GM19023 (cell line): ENCODE results near the gene PCDH9.
"Not testable (repeated sequence)": the region's sequence is repeated elsewhere in the genome, so short reads cannot be mapped to it uniquely, and the experiment has no call there.

Source experiments
- ATAC-seq: cut with Tn5 transposase; IDR thresholded peaks from one replicate; pipeline ENCODE4 v1.9.1; 2021; ENCODE audit warnings: mild to moderate bottlenecking, moderate library complexity; ENCODE audit not compliant: unreplicated experiment

Gene PCDH9

DNA sequence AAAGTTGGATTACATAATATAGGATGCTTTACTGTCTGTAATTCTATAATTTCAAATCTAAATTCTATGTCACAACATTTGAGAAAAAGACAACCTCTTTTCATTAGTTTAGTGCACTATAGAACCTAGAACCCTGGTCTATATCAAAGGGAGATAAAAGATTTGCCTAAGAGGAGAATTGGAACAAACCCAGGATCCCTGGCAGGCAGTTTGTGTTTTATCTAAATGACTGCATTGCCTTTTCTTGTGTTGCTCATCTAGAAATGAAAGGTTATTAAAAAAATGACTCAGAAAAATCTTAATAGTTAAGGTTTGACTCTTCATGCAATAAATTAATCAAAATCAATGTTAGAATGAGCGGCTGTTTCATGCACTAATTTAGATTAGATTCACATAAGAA lies 96.7 kb downstream of the PCDH9 start:
- no peak for ATAC-seq

DNA sequence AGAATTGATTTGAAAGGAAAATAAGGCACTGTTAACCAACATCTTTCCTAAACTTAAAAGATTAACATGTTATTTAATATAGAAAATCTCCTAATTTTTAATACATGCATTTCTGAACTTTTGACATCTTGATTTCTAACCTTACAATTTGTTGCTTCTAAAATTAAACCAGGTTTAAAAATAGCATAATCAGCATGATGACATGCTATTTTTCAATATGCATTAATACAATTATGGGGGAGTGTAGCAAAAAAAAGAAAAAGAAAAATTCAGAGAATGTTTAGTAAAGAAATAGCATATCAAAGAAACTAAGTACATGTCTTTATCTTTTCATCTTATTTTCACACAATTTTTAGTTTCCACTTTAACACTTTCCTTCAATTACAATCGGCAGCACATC lies 98.7 kb downstream of the PCDH9 start:
- no peak for ATAC-seq

DNA sequence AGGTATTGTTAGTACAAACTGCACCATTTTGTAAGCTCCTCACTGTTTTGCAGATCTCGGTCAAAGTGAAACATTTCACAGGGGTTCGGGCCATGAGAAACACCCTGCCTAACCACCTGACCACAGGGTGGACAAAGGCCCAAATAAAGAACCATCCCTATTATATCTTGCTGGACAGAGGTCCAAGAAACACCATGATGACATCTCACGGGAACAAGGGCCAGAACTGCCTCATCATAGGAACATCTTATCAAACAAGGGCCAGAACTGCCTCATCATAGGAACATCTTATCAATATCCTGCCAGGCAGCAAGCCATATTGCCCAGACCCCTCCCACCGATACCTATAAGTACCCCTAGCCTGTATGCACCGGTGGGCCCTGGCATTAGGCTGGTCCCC lies 99.7 kb downstream of the PCDH9 start:
- ATAC-seq: no peak

DNA sequence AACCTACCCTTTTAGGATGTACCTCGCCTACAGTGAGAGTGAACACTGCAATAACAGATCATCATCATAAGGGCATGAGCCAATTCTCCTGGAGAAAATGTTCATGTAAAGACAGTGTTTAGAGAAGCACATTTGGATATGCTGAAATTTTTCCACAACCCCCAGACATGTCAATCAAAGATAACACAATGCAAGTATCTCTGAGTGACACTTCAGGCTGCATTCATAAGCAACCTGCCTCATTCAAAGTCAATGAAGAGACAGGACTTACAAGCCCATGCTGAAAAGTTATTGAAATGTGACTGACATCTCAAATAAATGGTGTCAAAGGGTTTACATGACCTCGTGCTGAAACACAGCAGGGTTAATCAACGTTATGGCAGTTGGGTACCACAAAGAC lies 102.0 kb downstream of the PCDH9 start:
- ATAC-seq: no peak

DNA sequence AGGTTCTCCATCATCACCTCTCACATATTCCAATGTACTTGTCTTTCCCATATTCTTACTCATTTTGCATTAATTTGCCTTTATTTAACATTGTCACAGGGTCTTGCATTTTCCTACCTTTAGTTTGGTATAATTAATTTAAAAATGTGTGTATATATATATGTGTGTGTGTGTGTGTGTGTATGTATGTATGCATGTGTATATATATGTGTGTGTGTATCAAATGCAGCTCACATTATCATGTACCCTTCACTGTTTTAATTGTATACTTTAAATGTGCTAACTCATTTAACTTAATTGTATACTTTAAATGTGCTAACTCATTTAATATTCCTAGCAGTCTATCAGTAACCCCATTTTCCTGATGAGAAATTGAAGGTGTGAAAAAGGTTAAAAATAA lies 104.5 kb downstream of the PCDH9 start:
- no peak for ATAC-seq

DNA sequence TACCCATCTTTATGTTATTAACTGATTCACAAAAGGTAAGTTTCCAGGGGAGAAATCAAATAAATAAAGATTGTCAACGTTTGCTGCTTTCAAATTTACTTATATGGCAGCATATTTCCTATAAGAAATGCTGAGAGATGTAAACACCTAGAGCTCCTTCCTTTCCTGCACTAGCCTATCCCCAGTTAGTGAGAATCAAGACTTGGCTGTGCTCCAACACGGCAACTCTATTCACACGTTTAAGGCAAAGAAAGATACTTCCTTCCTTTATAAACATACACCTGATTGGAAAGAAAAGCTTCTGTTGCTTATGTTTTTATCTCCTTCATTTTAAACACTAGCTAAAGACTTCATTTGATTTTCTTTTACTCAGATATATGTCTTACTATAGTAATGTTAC lies 107.0 kb downstream of the PCDH9 start:
- no peak for ATAC-seq

DNA sequence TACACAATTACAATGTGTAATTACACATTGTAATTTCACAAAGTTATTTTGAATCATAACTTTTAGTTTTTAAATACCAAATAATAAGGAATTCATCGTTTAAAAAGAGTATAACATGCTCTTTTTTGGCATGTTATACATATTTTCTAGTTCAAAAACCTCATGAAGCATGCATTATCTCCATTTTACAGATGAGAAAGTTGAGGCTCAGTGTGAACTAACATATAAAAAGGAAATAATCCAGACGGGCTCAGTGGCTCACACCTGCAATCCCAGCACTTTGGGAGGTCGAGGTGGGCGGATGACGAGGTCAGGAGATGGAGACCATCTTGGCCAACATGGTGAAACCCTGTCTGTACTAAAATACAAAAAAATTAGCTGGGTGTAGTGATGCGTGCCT lies 107.9 kb downstream of the PCDH9 start:
- no peak for ATAC-seq

DNA sequence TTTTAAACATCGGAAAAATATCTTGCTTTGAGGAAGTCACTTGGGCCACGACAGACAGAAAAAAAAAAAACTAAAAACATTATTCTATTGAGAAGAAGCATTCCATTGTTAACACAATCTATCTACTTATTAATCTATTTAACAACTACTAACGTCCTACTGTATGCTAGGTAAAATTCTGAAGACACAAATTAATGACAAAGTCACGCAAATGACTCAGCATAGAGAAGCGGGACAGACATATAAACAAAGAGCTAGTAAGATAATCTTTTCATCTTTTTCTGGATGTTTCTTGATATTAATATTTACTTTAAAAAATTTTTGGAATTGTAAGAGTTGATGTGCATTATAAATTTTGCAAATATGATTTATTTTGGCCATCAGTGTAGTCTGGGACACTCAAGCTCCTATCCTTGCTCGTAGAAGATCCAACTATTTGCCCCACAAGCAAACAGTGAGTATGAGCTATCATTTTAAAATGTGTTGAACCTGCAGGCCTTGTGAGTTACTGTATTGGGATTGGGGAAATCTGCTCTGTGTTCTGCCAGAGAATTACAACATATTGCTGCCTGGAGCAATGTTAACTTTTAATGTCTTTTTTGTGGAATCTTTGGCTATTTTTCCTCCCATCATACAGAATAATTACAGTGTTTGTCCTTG lies 109.1 kb downstream of the PCDH9 start:
- no peak for ATAC-seq

DNA sequence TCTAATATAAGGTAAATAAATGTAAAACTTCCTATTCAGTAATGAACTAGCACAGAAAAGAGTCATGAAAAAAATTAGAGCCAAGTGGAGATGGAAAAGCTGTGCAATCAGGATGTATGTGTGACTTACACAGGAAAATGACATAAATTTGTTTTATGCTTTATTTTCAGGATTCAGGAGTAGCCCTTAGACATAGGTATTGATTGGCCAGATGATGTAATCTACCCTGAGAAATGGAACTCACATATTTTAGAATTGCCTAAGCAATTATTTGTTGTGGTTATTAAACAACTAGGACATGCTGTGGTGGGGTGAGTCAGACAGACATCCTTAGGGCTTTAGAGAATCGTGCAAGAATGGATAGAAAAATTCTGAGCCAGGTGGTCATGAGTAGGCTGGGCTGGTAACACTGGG lies 110.6 kb downstream of the PCDH9 start:
- no peak for ATAC-seq

DNA sequence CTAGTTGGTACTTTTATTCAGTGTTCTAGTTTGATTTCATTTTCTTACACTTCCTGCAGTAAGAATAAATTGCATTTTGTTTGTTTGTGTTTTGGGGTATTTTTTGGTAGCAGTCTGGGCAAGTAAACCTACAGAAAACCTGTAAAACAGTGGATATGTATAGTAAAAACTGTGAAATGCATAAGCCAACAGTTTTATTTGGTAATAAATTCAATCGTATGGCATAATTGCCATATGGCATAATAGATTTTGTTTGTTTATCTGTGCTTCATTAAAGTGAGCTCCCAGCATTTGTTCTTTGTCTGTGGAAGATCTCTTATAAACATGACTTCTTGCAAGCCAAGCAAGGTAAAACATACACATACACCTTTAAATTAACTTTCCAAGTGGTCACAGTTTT lies 111.9 kb downstream of the PCDH9 start:
- no peak for ATAC-seq

DNA sequence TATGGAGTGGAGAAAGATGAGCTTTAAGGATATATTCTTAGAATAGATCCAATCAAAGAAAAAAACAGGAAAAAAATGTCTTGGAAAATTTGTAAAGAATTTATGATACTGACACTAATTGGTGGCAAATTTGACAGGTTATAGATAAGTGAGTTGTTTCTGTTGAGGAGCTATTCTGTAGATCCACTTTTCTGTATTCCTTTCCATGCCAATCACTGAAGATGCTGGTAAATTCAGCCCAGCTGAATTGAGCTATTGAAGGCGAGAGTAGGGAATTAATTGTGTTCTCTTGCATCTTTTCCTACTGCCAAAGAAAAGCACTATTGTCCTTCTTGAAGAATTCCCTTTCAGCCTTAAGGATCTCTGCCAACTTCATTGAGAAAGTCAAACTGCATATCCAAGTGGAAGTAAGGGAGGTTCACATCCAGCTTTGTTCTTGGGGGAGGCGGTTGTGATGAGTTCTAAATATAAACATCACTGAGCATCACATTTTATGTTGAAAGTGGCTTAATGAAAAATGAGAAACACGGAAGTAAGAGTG lies 113.1 kb downstream of the PCDH9 start:
- no peak for ATAC-seq

DNA sequence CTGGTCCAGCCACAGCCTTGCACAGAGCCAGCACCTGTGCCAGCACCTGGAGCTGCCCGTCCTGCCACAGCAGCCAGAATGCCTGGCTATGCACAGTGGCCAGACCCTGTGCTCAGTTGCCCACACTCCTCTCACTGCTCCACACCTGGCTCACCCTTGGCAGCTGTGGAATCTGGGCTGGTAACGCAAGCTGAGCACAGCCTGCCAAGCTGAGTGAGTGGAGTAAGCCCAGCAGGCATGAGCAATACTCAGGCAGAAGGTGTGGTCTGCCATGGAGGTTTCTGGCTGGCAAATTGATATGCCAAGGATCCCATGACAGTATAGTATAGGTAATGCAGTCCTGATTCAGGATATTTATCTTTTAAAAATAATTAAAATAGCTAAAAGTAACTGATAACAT lies 122.2 kb downstream of the PCDH9 start:
- ATAC-seq: no peak

DNA sequence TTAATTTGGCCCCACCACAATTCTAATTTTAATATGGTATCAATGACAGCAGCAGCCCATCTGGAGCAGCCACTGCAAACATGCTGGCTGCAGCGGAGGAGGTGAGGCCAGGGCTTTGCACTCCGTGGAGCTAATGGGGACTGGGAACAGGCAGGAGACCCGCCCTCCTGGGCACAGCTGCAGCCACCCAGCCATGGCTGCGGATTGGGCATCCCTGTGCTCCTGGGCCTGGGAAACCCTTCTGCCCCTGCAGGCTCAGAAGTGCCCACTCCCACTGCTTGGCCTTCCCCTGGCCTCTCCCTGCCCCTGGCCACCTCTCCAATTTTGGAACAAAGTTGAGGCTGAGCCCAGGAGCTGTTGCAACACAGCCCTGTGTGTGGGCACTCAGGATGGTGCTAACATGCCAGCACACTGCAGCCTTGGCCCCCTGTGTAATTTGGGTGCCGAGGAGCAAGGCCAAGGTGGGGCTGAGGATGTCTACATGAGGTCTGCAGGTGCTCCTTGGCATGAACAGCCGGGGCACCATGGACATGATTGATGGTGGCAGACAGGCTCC lies 123.6 kb downstream of the PCDH9 start:
- ATAC-seq: no peak

DNA sequence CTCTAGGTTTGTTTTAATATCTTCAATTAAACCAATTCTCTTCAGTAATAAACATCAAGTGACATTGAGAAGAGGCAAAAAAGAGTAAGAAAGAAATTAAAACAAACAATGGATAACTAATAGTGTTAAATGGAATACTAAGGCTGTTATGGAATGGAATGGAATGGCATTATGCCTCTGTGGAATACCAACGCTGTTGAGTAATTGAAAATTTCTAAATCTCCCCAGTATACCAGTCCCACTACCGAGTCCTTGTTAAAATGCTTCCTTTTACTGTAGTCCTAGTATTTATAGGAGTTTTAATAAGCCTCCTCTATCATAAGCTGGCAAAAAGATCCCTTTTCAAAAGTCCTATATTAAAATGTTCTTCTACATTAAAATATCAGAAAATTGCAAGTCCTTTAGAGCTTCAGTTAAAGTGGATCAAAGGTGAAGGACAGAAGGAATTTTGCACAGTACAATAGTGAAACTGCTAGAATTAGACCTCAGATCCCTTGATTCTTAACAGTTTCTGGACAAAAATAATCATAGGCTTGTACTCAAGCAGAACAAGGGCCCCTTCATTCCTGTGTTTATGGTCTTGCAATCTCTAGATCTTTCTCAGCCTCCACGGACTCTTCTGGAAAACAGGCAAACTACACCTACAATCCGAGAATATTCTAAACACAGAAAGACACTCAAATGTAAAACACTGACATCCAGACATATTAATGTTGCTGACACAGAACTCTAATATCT lies 128.2 kb downstream of the PCDH9 start:
- ATAC-seq: no peak

DNA sequence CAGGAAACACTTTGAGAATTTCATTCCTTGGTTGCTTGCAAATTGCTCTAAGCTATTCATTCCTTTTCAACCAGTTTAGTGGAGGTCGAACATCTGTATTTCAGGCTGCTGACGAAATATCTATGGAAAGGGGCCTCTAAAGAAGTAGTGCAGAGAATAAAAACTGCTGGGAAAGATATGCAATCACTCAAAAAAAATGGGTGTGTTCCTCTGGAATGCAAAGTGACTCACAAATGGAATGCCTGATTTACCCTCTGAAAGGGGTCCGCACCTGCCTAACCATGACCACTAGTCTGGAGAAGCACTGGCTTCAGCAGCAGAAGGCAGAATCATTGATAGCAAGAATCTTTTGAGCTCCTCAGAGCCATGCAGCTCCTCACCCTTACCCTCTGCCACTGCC lies 129.4 kb downstream of the PCDH9 start:
- no peak for ATAC-seq

DNA sequence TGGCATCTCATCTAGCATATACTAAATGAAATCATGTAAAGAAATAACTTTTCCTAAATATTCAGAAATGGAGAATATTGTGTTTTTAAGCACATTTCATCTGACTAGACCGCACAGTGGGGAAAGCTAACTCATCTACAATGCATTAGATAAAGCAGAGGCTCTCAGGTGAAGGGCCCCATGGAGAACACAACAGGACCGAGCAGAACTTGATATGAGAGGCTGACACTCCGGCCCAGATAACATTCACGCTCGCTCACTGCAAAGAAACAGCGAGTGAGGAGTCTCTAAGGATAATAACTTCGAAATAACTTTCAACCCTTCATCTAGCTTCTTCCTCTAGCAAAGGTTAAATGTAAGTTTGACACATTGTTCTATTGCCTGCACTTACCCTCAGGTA lies 130.6 kb downstream of the PCDH9 start:
- no peak for ATAC-seq

DNA sequence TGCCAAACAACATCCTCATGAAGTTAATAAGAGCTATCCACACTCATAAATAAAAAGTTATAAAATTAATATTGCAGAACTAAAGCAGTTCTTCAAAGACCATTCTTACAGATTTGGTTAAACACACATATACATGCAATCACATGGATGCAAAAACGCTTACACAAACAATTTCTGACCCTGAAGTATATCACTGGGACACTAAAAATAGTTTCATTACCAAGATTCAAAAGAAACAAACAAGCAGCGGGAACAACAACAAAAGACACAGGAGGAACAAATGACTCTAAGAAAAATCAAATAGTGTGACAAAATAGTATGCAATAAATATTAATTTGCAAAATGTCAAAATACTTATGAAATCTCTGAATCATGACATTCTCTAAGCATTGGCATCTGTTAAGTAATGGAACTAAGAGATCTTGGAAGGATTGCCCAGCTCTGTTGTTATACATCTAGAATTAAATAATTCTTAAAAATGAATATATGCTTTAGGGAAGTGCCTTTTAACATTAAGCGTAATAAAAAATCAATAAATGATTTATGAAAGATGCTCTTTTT lies 132.2 kb downstream of the PCDH9 start:
- no peak for ATAC-seq

DNA sequence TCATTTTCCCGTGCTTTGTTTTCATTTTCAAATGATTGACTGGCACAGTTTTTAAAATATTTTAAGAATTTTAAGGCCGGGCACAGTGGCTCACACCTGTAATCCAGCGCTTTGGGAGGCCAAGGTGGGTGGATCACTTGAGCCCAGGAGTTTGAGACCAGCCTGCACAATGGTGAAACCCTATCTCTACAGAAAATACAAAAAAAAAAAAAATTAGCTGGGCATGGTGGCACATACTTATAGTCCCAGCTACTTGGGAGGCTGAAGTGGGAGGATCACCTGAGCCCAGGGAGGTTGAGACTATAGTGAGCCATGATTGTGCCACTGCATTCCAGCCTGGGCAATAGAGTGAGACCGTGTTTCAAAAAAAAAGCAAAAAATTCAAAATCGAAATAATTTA lies 133.2 kb downstream of the PCDH9 start:
- ATAC-seq: not testable (repeated sequence)

DNA sequence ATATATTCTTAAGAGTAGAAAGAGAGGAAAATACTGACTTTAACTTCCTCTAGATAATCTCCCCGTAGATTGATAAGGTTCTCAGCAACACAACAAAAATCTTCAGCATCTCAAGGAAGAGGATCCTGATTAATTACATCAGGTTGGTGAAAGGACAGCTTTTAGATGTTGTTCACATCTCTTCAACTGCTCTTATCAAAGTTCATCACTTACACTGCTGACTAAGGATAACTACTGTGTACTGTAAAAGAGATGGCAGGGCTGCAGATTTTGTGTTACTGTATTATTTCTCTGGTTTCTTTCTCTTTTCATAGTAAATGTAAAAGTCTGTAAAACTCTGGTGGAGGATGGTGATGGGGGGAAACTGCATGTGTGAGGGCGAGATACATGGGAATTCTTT lies 133.7 kb downstream of the PCDH9 start:
- no peak for ATAC-seq

DNA sequence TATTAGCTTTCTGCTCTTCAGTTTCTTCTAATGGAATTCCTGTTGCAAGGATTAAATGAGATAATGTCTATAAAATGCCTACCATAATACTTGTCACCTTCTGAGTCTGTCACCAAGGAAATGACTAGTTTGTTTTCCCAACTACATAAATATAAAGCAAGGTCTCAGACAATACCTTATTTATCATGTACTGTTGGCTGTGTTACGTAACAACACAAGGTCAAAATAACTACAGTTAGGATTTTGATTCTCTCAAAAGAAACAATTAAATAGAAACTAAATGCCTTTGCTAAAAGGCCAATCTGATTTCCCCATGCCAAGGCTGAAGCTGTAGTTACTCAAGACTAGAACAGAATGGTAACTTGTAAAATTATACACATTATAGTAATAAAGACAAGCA lies 134.5 kb downstream of the PCDH9 start:
- ATAC-seq: no peak

DNA sequence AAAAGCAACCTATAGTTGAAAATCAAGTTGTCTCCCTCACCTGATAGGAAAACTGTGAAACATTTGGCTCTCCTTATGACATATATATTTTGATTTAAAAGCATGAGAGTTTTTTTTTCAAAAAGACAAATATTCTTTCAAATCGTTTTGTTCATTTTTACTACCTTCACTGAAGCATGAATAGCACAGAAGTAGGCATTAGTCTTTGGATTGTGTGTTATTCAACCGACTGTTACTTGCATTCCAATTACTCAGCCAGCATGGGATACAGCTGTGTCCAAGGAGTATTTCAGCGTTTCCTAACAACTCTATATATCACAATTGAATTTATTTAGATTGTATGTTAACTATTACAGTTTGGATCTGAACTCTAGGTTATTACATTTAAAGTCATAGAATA lies 135.2 kb downstream of the PCDH9 start:
- ATAC-seq: no peak

DNA sequence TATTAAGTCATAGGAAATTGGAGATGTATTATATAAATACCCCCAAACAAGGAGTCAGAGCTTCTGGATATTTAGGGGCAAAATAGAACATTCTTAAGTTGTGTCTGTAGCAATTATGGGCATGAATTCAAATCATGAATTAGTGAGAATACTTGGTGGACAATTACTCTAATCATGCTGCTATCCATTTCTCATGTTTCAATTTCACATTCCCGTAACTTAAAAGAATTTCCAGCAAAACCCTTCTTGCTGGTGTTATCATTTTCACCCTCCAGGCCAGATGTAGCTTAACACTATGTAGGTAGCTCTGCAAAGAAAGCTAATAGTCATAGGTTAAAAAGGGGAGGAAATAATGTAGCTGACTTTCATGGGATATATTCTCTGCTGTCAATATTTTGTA lies 136.1 kb downstream of the PCDH9 start:
- ATAC-seq: no peak
